ENCODE results near the gene DHX34. TPM values are rescaled to one million over a fixed set of nuclear protein-coding genes. Genes with fewer than 3 reads are reported as not detected.

Gene DHX34
- total and polyA plus RNA-seq, 9 of the 15 experiments (the other 6 are each of a cell fraction or from before 2014, with no cell fraction given): 0.36 to 42.0 (median 15.0) TPM

DNA sequence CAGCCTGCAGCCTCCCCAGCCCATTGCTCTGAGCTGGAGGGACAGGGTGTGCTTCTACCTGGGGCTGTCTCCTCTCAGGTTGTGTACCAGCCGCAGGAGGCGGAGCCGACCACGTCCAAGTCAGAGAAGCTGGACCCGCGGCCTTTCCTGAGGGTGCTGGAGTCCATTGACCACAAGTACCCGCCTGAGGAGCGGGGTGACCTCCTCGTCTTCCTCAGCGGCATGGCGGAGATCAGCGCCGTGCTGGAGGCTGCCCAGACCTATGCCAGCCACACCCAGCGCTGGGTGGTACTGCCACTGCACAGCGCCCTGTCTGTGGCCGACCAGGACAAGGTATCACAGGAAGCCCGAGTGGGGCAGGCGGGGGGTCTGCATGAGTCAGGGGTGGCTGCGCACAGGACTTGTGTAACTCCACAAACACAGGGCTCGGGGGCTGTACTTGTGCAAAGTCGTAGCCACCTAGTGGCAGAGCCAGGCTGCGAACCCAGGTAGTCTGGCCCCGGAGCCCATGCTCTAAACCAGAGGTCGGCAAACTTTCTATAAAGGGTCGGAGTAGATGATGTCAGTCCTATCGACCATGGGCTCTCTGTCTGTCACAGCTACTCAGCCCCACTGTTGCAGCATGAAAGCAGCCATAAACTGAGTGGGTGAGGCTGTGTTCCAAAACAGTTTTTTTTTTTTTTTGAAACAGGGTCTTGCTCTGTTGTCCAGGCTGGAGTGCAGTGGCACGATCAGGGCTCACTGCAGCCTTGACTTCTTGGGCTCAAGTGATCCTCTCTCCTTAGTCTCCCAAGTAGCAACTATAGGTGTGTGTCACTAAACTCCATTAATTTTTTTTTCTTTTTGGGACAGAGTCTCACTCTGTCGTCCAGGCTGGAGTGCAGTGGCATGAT lies 8.9 kb downstream of the DHX34 start:
- Histone ChIP-seq H2AFZ (ENCODE audit: low read depth, low read length) (no peak overlapping the region), H3K27me3 (ENCODE audit: control insufficient read depth in 2 of 2, insufficient read depth in 2 of 2, low read length in 2 of 2) (no peaks in the 10 kb centered on the region), H3K36me3 (ENCODE audit: control insufficient read depth, insufficient read depth, low read length) (peaks cover 92% of the 10 kb centered on the region), H3K27ac (ENCODE audit: extremely low read depth, low read depth, low read length) (no peak overlapping the region), H3K4me3 (no peak overlapping the region), H3K79me2 (ENCODE audit: control insufficient read depth, insufficient read depth, low read length) (peaks cover 21% of the 10 kb centered on the region), H3K4me1 (replicated peaks in 1 of 2; ENCODE audit: control insufficient read depth in 2 of 2, insufficient read depth in 2 of 2, low read length in 2 of 2) (peaks cover 0 to 15% of the 10 kb centered on the region in 2 experiments; a peak in 2 of 5 replicates), H3K9me1 (ENCODE audit: control insufficient read depth, insufficient read depth, low read length) (no peaks in the 10 kb centered on the region), H3K9ac (ENCODE audit: insufficient read depth in 1 of 2, low read depth in 2 of 2, low read length in 2 of 2) (0 out of 4 replicates have a peak overlapping the region, but pooled peaks of 1 of the 2 experiments have one; percentile 64), H4K20me1 (replicated peaks; ENCODE audit: control insufficient read depth, insufficient read depth, low read length) (no peaks in the 10 kb centered on the region), H3K9me3 (replicated peaks; ENCODE audit: control insufficient read depth, insufficient read depth, low read depth, low read length) (no peaks in the 10 kb centered on the region), H3K4me2 (ENCODE audit: insufficient read depth, low read length) (no peak overlapping the region)
- in situ Hi-C loops (cut with MboI) (no loop called here), intact Hi-C loops (cut with micrococcal nuclease) (no loop called here)
- ATAC-seq (peak; percentile 51; the same call in 1 of the 3 replicates), DNase-seq (ENCODE audit: extremely low read depth in 1 of 4, low spot score in 3 of 4) (peak in 1 of 4 experiments; percentile 40), FAIRE-seq (no peak)
- WGBS (ENCODE audit: insufficient coverage, low coverage, missing lambda C conversion rate): 94% methylated on average over 23 of the region's 28 CpGs
- ChIA-PET CTCF (ENCODE audit: low intra/inter-chr PET ratio) (no interaction called here), POLR2A (interaction anchor here (0.7 to 1.3 kb wide), 3 partner anchors 9 to 236 kb away, joined by 3 to 7 read pairs (median 4); partner anchors contain the start of gene DHX34)
- no TSS peak for BruUV-seq (replicated peaks)
- TF ChIP-seq, protein P1, sequence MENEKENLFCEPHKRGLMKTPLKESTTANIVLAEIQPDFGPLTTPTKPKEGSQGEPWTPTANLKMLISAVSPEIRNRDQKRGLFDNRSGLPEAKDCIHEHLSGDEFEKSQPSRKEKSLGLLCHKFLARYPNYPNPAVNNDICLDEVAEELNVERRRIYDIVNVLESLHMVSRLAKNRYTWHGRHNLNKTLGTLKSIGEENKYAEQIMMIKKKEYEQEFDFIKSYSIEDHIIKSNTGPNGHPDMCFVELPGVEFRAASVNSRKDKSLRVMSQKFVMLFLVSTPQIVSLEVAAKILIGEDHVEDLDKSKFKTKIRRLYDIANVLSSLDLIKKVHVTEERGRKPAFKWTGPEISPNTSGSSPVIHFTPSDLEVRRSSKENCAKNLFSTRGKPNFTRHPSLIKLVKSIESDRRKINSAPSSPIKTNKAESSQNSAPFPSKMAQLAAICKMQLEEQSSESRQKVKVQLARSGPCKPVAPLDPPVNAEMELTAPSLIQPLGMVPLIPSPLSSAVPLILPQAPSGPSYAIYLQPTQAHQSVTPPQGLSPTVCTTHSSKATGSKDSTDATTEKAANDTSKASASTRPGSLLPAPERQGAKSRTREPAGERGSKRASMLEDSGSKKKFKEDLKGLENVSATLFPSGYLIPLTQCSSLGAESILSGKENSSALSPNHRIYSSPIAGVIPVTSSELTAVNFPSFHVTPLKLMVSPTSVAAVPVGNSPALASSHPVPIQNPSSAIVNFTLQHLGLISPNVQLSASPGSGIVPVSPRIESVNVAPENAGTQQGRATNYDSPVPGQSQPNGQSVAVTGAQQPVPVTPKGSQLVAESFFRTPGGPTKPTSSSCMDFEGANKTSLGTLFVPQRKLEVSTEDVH (IDR thresholded peaks at IDR 0.05; ENCODE audit: low read depth, partially characterized antibody): no peak
- no peak for TF ChIP-seq GABPB2 (CRISPR knock-in tag; conservative IDR thresholded peaks at IDR 0.05)
- no peak for TF ChIP-seq TGIF2 (CRISPR knock-in tag; IDR thresholded peaks at IDR 0.05)
- TF ChIP-seq YBX1 (IDR thresholded peaks at IDR 0.05): no peak
- TF ChIP-seq, protein P2, sequence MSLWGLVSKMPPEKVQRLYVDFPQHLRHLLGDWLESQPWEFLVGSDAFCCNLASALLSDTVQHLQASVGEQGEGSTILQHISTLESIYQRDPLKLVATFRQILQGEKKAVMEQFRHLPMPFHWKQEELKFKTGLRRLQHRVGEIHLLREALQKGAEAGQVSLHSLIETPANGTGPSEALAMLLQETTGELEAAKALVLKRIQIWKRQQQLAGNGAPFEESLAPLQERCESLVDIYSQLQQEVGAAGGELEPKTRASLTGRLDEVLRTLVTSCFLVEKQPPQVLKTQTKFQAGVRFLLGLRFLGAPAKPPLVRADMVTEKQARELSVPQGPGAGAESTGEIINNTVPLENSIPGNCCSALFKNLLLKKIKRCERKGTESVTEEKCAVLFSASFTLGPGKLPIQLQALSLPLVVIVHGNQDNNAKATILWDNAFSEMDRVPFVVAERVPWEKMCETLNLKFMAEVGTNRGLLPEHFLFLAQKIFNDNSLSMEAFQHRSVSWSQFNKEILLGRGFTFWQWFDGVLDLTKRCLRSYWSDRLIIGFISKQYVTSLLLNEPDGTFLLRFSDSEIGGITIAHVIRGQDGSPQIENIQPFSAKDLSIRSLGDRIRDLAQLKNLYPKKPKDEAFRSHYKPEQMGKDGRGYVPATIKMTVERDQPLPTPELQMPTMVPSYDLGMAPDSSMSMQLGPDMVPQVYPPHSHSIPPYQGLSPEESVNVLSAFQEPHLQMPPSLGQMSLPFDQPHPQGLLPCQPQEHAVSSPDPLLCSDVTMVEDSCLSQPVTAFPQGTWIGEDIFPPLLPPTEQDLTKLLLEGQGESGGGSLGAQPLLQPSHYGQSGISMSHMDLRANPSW (CRISPR knock-in tag; IDR thresholded peaks at IDR 0.05): no peak
- TF ChIP-seq MTA2 (IDR thresholded peaks at IDR 0.05; ENCODE audit: low read depth): no peak
